GM12873 (cell line): ENCODE measurements around the gene TANC2.

Experiments used
- TF ChIP-seq, protein P1 (sequence below): IDR thresholded peaks from 2 replicates; pipeline ENCODE4 v1.5.1; 2012; ENCODE audit warnings: low read depth, mild to moderate bottlenecking, moderate library complexity, low read length, control low read depth; ENCODE audit not compliant: insufficient read depth; ENCODE audit errors: missing control alignments

TANC2 gene

DNA sequence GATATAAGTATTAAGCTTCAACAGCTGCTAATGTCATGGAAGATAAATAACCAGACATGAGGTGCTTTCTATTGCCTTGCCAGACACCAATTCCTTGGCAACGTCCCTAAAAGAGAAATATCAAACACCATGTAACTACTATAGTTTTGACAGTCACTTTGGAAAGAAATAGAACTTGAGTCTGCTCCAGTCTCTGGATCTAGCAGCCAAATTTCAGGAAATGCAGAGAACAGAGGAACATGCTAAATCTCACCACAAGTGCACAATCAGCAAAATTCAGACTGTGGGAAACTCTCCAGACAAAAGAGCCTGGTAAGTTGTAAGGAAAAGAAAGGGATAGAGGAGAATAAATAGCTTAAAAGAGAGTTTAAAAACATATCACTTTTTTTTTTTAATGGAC lies 28.4 kb upstream of the TANC2 start:
- TF ChIP-seq, protein P1, sequence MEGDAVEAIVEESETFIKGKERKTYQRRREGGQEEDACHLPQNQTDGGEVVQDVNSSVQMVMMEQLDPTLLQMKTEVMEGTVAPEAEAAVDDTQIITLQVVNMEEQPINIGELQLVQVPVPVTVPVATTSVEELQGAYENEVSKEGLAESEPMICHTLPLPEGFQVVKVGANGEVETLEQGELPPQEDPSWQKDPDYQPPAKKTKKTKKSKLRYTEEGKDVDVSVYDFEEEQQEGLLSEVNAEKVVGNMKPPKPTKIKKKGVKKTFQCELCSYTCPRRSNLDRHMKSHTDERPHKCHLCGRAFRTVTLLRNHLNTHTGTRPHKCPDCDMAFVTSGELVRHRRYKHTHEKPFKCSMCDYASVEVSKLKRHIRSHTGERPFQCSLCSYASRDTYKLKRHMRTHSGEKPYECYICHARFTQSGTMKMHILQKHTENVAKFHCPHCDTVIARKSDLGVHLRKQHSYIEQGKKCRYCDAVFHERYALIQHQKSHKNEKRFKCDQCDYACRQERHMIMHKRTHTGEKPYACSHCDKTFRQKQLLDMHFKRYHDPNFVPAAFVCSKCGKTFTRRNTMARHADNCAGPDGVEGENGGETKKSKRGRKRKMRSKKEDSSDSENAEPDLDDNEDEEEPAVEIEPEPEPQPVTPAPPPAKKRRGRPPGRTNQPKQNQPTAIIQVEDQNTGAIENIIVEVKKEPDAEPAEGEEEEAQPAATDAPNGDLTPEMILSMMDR, result no peak

DNA sequence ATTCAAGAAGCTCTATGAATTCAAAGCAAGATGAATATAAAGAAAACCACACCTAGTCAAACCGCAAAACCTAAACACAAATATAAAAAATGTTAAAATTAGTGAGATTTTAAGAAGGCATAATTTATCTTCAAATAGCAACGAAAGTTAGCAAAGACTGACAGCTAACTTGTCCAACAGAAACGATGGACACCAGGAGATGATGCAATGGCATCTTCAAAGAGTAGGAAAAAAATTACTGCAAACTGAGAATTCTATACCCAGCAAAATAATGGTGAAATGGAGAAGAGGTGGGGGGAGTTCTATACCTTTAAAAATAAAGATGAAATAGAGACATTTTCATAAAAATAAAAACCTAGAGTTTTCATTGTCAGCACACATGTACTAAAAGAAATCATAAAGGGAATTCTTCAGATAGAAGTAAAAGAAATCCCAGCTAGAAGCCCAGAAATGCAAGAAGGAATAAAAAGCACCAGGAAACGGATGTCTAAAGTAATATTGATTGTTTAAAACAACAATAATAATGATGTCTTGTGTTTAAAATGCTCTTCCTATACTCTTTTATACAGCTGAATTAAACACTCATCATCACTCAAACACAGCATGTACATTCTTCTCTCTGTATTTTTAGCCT lies 24.6 kb upstream of the TANC2 start:
- TF ChIP-seq, protein P1, result no peak

DNA sequence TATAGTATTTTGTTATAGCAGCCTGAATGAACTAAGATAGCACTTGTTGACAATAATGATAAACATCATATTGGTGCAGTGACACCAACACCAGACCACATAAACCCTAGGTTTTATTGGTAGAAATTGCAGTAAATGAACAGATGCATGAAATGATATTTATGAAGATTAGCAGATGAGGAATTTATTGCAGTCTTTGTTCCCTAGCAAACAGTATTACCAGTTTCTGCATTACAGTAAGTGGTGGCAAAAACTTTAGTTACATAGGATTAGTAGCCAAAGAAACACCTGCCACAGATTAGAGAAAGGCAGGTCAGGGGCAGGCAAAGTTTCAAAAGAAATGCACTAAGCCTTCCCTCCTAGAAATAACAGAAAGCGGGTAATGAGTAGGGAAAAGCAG lies 17.7 kb upstream of the TANC2 start:
- TF ChIP-seq, protein P1, result no peak

DNA sequence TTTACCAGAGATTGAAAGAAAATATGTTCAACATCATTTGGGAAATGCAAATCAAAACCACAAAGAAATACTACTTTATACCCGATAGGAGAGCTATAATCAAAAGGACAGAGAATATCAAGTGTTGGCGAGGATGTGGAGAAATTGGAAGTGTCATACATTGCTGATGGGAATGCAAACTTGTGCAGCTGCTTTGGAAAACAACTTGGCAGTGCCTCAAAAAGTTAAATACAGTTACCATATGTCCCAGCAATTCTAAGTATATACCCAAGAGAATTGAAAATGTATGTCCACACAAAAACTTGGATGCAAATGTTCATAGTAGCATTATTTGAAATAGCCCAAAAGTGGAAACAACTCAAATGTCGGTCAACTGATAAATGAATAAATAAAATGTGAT lies 17.0 kb upstream of the TANC2 start:
- TF ChIP-seq, protein P1, result no peak

DNA sequence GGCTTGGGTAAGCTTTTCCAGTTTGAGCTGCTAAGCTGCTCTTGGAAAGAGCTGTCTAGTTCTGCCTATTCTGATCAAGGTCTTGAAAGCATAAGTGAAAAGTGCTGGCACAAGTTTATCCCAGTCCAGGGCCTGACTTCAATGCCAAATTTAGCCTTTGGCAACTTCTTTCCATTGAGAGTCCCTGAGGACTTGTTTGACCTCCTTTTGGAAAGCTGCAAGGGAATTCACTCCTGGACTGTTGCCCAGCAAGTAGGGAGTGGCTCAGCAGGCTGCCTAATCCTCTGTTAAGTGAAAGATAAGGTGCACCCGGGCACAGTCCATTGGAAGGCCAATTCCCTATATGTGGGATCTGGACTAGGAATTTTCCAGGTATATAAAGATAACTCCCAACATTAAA lies 16.0 kb upstream of the TANC2 start:
- TF ChIP-seq, protein P1, result no peak

DNA sequence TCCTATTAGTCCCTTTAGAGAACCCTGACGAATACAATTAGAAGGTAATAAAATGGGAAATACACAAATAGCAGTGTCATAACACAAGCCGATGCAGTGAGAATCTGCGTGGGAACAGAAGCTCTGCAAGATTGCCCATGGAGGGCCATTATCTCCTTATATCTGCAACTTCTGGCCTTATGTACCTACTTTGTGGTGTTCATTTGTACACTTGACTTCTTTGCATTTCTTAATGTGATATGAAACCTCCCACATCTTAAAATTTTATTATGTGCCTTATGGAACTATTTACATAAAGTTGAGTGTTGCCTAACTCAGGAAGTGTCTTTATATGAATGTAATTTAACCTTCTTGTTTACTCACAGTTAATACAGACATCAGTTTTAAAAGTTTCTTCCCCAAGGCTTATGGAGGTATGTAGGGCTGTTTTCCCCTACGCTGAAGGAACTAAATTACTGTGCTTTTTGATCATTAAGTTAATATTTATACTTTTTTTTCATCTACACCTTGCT lies 10.1 kb upstream of the TANC2 start:
- TF ChIP-seq, protein P1, result no peak

DNA sequence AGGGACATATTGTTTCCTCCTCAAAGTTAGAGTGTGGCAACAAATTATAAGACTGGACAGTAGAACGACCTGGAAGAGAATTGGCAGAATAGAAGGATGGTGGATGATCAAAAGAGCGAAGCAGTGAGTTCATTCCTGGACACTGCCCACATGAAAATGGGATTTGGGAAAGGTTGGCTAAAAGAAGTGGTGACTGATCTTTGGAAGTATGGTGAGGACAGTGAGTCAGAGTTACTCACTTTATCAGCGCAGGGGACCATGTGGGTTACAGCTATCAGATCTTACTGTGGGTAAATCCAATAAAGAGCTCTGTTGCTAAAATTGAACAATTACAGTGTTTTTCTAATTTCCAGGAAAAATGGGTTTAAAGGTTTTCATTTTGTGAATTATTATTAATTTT lies 2.7 kb upstream of the TANC2 start:
- TF ChIP-seq, protein P1, result no peak
